ENCODE measurements around the gene SLC39A6.
"Not testable (repeated sequence)": the region's sequence is repeated elsewhere in the genome, so short reads cannot be mapped to it uniquely, and the experiment has no call there.

SLC39A6 gene

DNA sequence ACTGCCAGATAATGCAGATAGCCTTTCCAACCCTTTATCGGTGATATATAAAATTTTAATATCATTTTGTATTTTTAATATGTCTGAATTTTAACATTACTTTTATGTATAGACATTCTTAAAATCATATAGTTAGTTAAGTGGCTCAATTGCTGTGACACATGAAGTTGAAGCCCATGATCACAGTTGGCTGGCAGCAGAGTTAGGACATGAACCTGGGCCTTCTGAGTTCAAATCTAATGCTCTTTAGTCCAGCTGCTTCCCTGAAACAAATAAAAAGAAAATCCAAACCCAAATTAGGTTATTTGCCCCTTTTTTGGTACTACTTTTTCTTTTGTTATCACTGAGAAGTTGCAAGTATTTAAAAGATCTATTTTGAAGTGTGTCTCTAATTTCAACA, 6.1 kb upstream of the SLC39A6 start:
- DNase-seq, result no peak

DNA sequence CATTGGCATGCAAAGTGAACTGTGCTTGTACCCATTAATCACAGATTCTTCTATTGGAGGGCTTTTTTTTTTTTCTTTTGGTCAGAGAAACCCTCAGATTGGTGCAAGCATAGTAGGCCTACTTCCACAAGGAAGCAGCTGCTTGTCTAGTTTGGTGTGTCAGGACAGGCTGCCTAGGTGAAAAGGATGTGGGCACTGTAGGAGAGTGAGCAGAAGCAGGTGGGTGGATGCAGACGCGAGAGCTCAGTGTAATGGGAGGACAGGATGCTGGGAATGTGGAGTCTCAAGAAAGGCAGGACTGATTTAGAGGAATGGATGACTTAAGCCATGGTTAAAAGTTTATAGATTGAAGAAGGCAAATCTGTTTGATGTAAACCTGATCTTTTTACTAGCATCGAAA, 3.6 kb upstream of the SLC39A6 start:
- no peak for DNase-seq

DNA sequence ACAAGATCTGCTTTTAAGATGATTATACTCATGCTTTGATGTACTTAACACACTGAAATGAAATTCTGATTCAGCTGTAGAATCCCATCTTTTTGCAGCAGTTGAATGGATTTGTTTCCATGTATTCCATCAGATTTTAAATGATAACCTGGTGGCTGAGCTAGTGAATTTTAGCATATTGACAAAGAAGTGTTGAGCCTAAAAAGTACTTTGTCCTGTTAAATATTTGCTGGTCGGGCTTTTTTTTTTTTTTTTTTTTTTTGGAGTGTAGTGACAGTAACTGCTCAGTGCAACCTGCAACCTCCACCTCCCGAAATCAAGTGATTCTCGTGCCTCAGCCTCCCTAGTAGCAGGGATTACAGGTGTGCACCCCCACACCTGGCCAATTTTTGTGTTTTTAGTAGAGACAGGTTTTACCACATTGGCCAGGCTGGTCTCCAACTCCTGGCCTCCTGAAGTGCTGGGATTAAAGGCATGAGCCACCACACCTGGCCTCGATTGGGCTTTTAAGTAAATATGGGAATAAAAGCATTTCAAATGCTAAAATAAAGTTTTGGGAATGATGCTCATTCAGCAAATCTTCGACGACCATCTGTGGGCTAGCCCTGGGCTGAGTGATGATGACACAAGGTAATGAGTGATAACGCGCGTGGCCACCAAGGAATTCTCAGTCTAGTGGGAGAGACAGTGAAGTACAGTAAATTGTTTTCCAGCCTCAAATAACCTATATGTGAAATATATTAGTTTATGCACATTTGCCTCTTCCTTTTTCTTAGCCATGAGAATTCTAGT, 2.7 kb upstream of the SLC39A6 start:
- DNase-seq, result no peak

DNA sequence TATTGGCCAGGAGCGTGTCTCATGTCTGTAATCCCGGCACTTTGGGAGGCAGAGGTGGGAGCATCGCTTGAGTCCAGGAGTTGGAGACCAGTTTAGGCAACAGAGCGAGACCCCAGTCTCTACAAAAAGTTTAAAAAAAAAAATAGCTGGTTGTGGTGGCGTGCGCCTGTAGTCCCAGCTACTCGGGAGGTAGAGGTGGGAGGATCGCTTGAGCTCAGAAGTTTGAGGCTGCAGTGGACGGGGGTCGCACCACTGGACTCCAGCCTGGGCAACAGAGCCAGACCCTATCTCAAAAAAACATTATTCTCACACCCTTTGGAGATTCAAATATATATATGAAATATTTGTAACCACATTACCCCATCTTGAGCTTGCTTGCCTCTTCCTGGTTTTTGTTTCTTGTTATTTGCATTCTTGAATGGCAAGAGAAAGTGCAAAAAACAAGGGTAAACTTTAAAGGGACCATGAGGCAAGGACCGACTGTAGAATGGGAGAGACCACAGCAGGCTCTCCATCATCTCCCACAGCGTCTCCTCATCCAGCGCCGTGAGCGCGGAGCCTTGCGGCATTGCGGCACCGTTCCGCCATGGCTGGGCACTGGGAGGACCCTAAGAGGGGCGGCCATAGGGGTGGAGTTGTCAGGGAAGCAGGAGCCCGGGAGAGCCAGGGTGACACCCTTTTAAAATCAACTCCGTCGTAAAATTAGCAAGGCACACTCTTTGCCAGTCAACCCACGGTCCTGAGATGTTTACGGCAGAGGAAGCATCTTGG, 1.9 kb upstream of the SLC39A6 start:
- DNase-seq, result no peak

DNA sequence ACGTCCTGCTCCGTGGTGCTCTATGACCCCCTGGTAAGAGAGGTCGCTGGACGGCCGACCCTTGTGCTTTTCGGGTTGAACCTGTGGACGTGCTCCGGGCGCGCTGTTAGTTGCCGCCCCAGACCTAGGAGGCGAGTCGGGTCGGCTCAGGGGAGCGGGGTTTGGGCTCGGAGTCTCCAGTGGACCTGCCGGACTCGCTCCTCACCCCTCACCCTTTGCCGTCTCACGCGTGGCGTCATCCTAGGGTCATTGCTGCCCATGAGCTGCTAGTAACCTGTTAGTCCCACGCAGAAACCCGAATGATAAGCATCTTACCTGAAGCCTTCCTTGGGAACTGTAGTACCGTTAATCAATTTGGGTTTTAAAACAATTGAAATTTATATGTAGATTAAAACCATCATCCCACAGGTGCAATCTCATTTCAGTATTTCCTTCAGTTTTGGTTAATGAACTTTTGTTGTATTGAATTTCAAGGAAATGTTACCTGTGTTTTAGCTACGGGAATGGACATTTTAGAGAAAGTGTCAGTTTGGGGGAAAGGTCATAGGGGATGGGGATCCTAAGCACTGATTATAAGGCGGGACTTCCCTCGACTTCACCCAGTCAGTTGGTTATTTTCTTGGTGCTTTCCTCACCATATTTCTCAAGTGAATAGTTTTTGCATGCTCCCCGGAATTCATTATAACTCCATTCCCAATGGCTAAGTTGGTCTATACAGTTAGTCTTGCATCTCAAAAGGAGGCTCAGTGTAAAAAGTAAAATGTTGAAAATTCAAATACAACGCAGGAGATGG, 1.1 kb upstream of the SLC39A6 start:
- DNase-seq, result no peak

DNA sequence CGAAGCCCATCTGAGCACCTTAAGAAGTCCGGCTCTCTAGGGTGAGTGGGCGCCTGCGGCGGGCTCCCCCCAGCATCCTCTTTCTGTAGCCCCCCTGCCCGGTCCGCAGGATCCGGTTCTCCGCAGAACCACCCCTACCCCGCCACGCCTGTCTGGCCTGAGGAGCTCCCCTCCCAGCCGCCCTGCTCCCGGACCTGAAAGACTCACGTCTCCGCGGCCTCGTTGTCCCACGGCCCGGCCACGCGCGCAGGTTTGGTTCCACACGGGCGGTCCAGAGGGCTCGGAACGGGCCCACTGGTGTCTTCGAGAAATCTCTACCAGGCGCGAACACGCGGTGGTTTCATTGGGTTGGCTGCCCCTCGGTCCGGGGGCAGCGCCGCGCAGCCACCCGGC, 237 bp downstream of the SLC39A6 start:
- no peak for DNase-seq

DNA sequence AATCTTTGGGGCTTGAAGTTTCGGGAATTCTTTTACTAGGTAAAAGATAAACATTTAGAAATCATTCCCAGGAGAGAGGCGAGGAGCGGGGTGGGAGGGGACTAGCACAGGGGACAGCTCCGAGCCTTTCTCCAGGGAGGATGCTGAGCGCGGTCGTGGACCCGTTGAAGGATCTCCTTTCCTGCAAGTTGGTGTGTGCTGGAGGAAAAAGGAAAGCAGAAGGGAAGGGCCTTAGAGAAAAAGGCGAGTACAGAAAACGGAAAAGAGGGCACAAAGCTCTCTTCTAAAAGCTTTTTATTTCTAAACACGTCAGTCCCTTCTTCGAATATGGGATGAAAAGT, 640 bp downstream of the SLC39A6 start:
- DNase-seq, result no peak

DNA sequence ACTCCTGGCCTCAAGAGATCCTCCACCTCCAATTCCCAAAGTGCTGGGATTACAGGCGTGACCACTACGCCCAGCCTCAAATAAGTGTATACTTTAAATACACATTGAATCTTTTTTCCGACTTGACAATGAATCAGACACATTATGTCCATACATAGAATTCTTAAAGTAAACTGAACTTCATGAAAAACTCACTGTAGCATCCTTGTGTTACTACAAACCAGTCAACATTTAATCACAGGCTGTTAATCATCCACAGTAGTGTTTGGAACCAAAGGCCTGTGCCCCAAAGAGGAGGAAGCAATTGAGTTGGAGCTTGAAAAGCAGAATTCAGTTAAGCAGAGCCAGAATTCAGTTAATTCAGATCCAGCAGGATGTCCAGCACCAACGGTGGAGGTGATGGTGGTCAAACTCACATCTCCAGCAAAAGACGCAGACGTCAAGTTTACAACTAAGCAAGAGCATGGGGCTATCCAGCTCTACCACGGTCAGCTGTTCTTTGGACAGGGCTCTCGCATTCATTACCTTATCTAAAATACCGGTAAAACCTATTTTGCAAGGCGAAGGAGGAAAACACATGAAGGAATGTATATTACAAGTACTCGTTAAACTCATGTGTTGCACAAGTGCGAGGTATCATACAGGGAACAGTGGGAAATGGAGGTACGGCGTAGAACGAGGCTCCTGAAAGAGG, 1.2 kb downstream of the SLC39A6 start:
- DNase-seq, result no peak

DNA sequence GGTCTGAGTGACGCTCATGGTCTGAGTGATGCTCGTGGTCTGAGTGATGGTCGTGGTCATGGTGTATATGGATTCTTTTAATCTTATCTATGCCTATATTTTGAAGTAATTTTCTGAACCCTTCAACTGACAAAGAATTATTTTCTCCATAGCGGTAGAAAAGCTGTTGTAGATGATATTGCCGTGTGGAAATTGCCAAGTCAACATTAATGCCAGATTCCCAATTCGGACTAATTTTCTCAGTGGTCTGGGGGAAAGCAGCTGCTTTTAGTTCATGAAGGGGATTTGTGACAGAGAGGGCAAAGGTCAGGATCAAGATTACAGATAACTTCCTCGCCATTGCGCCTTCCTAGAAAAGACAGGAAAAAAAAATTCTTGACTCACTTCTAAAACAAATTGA, 2.5 kb downstream of the SLC39A6 start:
- DNase-seq, result no peak

DNA sequence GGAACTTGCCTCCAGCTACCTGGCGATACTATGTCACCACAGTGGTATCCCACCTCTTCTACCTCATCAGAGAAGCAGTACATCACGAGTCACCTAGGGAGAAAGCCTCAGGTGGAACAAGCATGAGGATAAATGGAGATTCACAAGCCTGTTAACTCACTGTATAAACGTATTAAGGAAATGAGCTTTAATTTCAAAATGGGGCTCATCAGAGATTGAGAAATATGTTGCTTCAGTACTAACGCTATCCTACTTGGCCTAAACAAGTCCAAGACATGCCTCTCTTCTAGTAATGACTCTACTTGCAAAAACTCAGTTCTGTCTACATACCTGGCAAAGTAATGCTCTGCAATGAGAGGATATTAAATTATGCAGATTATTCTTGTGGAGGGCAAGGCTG, 4.3 kb downstream of the SLC39A6 start:
- no peak for DNase-seq

DNA sequence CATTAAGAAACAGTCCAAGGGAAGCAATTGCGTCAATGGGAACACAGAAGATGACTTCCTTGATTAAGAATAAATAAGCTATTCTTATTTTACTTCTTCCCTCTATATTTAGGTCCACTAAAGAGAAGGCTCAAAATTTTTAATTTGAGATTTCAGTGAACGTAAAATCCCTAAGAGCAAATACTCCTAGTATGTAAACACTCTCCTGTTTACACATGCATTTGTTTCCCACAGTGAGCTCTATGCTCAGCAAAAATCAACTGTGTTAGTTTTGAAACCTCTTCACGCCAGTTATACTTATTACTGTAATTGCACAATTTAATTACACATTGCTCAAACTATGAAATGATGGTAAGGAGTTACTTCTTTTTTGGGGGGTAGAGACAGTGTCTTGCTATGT, 8.8 kb downstream of the SLC39A6 start:
- DNase-seq, result no peak

DNA sequence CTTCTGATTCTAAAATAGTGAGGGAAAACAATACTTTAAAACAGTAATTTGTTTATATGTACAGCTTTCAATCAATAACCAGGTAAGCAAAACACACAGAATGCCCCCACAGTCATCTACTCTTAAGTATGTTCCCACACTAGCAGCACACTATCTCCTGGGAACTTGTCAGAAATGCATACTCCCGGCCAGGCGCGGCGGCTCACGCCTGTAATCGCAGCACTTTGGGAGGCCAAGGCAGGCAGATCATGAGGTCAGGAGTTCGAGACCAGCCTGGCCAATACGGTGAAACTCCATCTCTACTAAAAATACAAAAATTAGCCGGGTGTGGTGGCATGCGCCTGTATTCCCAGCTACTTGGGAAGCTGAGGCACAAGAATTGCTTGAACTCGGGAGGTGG, 12.4 kb downstream of the SLC39A6 start:
- not testable (repeated sequence) for DNase-seq

DNA sequence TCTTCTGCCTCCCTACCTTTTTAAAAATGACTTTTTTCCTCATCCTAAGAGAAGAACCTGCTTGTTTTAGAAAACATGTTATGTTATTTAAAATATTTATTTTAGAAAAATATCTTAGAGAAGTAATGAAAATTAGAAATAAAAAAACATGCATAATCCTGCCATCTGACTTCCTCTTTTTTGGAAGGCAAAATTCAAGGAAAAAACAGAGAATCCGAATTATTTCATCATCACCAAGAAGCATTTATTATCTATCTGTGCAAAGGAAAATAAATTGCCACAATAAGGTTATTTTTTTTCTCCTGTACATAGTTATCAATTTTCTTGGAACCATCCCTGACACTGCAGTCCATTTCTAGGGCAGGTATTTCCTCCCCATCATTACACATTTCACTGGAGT, 14.4 kb downstream of the SLC39A6 start:
- no peak for DNase-seq

DNA sequence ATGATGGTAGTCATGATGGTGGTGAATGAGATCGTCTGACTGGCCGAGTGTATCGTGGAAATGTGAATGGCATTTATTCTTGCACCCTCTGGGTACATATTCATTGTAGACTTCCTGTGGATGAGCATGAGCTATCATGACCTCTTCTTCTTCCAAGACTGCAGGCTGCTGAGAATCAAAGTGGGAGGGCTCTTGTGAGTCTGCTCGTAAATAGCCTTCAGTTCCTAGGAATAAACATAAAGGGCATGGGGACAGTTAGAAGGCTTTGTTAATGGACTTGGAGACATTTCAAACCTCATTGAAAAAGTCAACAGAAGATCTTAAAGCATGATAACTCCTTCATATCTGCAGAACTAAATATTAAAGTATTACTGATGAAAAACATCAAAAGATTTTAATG, 14.9 kb downstream of the SLC39A6 start:
- no peak for DNase-seq

DNA sequence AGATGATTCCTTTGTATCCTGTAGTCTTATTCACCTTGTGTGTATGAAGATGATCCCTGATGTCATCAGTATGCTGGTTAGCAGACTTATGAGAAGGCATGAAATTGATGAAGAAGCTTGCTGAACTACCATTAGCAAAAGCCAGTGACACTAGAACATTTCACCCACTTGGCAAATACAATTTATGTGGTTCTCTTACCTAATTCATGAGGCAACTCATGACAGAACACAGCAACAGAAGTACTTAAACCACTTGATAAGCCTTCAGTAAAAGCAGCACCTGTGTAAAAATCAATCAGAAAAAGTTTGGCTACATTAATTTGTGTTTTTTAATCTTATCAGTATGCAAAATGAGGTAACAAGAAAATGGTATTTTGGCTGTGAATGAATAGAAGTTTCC, 16.8 kb downstream of the SLC39A6 start:
- DNase-seq, result no peak

DNA sequence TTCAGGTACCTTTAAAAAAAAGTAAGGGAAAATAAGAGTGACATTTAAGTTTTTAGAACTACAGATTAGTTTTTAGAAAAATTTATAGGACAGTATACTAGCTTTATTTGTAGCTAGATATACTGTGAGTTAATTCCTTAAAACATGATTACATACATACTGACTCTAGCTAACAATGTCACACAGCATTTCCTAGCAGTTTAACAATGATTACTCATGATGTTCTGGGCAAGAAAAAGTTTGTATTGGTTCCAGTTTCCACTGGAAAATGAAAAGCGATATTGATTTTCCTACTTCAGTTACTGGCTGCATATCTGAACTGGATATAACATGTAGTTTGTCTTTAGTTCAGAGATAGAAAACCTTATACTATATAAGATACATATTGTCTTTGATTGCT, 19.4 kb downstream of the SLC39A6 start:
- DNase-seq, result no peak

DNA sequence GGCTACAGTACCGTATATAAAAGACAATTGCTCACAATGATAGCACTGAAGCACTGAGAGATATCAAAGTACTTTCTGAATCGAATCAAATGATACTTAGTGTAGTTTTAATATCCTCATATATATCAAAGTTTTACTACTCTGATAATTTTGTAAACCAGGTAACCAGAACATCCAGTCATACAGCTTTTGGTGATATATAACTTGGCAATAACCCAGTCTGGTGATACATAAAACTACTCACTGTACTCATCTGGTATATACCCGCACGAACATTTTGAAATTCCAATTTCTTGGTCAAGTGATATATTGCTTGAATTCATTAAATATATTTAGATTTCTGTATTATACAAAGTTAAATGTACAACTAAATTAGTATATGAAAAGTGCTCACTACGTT, 20.5 kb downstream of the SLC39A6 start:
- DNase-seq, result no peak

DNA sequence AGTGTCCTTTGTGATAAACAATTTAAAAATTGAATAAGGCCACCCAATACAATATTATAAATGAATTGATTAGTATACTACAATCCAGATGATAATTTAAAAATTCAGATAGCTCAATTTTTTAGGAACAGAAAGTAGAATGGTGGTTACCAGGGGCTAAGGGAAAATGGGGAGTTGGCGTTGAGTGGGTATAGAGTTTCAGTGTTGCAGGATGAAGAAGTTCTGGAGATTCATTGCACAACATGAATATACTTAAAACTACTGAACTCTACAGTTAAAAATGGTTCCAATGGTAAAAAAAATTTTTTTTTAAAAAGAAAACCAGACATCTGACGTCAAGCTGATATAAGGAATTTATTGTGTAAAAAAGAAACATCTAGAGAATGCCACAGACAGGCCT, 20.9 kb downstream of the SLC39A6 start:
- no peak for DNase-seq

DNA sequence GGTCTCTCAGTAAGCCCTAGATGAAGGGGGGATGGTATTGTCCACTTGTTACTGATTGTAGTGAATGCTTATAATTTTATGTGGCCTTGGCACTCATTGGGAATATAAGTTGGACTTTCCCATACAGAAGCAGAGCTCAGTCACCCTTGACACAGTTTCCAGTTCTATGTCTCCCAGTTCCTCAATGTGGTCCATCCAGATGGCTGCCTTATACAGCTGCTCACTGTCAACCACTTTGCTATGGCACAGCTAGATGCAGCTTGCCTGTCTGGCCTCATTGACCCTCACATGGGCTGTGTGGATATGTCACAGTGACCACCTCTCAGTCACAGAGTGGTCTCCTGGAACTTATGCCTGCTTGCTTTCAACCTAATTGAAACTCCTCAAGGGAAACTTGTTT, 21.7 kb downstream of the SLC39A6 start:
- no peak for DNase-seq

DNA sequence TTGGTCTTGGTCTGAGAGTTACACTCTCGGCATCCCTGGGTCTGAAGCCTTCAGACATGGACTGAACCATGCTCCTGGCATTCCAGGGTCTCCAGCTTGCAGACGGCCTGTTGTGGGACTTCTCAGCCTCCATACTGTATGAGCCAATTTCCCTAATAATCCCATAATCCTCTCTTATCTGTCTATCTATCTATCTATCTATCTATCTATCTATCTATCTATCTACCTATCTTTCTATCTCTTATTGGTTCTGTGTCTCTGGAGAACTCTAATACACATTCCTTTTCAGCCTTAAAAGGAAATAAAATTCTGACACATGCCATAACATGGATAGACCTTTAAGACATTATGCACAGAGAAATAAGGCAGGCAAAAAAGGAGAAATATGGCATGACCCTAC, 24.4 kb downstream of the SLC39A6 start:
- no peak for DNase-seq

DNA sequence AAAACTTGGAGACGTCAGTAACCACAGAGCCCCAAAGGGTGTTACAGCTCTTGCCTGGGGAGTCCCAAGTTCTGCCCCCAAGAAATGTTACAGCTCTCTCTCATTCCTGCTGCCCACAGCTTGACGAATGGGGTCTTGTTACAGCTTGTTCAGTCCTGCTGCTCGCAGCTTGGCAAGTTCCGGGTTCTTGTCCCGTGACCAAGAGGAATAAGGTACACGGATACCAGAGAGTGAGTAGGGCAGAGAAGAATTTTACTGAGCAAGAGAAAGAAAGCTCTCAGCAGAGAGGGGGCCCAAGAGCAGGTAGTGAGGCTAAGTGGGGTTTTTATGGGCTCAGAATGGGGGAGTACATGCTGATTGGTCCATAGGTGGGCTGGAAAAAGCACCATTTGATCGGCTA, 27.2 kb downstream of the SLC39A6 start:
- DNase-seq, result no peak

DNA sequence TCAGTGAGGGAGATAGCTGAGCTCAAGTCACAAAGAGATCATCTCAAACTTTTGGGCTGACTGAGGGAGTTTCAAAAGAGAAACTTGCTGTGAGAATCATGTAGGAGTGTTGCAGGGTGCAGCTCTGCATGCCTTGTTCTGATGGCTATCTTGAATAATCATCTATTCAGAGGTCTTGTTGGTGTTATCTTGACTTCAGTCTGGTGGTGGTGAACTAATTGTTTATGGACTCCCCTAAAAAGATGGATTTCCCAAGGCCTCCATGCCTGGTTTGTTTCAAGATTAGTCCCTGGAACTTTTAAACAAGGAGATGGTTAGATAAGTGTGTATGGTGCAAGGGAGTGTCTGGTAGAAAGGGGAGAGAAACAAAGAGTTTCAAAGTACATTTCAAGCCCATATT, 29.8 kb downstream of the SLC39A6 start:
- DNase-seq, result no peak

DNA sequence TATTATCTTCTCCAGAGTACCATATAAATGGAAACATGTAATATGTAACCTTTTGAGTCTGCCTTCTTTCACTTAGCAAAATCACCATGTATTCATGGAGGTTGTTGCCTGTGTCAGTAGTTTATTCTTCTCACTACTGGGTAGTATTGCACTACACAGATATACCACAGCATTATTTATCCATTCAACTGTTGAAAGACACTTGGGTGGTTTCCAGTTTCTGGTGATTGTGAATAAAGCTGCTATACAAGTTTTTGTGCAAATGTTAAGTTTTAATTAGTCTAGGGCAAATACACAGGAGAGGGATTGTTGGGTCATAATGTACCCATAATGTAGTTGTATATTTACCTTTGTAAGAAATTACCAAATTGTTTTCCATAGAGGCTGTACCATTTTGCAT, 32.2 kb downstream of the SLC39A6 start:
- no peak for DNase-seq
